Measurements from ENCODE around the gene SNAP25.

DNA sequence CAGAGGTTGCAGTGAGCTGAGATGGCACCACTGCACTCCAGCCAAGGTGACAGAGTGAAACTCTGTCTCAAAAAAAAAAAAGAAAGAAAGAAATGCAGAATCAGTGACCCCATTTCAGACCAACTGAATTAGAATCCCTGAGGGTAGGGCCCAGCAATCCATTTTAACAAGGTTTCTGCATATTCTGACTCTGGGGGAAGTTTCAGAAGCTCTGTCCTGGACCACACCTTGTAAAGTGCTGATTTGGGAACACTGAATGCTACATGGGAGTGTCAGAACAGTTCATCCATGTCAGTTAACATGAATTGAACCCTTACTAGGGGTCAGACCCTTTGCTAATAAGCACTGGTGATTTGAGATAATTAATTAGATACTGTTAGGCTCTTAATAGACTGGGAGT is 52.0 kb downstream of the SNAP25 start:
- TF ChIP-seq, protein P1, sequence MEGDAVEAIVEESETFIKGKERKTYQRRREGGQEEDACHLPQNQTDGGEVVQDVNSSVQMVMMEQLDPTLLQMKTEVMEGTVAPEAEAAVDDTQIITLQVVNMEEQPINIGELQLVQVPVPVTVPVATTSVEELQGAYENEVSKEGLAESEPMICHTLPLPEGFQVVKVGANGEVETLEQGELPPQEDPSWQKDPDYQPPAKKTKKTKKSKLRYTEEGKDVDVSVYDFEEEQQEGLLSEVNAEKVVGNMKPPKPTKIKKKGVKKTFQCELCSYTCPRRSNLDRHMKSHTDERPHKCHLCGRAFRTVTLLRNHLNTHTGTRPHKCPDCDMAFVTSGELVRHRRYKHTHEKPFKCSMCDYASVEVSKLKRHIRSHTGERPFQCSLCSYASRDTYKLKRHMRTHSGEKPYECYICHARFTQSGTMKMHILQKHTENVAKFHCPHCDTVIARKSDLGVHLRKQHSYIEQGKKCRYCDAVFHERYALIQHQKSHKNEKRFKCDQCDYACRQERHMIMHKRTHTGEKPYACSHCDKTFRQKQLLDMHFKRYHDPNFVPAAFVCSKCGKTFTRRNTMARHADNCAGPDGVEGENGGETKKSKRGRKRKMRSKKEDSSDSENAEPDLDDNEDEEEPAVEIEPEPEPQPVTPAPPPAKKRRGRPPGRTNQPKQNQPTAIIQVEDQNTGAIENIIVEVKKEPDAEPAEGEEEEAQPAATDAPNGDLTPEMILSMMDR (IDR thresholded peaks at IDR 0.05), result no peak
- no peak for TF ChIP-seq POLR2A (IDR thresholded peaks at IDR 0.05)
